Fibroblast of skin of abdomen (primary cell): ENCODE data around the gene MST1.

Experiments used
- DNase-seq: peaks from one replicate; pipeline ENCODE4 v3.0.0-alpha.2; 2013

The MST1 gene

DNA sequence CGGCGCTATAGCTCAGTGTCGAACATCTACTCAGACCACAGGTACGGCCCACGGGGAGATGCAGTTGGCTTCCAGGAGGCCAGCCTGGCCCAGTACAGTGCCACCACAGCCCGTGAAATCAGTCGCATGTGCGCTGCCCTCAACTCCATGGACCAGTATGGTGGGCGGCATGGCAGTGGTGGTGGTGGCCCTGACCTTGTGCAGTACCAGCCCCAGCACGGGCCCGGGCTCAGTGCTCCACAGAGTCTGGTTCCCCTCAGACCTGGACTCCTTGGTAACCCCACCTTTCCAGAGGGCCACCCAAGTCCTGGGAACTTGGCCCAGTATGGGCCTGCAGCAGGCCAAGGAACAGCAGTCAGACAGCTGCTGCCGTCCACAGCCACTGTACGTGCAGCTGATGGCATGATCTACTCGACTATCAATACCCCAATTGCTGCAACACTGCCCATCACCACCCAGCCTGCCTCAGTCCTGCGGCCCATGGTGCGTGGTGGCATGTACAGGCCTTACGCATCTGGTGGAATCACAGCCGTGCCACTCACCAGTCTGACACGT lies 33.5 kb downstream of the MST1 start:
- no peak for DNase-seq

DNA sequence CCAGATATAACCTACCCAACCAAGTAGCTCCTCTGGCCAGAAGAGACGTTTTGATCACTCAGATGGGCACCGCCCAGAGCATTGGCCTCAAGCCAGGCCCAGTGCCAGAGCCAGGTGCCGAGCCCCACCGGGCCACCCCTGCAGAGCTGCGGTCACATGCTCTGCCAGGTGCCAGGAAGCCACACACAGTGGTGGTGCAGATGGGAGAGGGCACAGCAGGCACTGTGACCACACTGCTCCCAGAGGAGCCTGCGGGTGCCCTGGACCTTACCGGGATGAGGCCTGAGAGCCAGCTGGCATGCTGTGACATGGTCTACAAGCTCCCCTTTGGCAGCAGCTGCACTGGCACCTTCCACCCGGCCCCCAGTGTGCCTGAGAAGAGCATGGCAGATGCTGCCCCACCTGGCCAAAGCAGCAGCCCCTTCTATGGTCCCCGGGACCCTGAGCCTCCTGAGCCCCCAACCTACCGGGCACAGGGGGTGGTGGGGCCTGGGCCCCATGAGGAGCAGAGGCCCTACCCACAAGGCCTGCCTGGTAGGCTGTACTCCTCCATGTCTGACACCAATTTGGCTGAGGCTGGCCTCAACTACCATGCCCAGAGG lies 34.2 kb downstream of the MST1 start:
- no peak for DNase-seq

DNA sequence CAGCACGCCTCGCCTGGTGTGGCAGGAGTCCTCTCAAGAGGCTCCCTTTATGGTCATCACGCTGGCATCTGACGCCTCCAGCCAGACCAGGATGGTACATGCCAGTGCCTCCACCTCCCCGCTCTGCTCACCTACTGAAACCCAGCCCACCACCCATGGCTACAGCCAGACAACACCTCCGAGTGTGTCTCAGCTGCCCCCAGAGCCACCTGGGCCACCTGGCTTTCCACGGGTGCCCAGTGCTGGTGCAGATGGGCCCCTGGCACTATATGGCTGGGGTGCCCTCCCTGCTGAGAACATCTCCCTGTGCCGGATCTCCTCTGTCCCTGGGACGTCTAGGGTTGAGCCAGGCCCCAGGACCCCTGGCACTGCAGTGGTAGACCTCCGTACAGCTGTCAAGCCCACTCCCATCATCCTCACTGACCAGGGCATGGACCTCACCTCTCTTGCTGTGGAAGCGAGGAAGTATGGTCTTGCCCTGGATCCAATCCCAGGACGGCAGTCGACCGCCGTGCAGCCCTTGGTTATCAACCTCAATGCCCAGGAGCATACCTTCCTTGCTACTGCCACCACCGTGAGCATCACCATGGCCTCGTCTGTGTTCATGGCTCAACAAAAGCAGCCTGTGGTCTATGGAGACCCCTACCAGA lies 35.0 kb downstream of the MST1 start:
- DNase-seq, result no peak

DNA sequence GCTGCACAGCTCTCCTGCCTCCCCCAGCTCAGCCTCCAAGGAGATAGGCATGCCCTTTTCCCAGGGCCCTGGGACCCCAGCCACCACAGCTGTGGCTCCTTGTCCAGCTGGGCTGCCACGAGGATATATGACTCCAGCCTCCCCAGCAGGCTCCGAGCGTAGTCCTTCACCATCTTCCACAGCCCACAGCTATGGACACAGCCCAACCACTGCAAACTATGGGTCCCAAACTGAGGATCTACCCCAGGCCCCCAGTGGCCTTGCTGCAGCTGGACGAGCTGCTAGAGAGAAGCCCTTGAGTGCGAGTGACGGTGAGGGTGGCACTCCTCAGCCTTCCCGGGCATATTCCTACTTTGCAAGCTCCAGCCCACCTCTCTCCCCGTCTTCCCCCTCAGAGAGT lies 35.7 kb downstream of the MST1 start:
- no peak for DNase-seq

DNA sequence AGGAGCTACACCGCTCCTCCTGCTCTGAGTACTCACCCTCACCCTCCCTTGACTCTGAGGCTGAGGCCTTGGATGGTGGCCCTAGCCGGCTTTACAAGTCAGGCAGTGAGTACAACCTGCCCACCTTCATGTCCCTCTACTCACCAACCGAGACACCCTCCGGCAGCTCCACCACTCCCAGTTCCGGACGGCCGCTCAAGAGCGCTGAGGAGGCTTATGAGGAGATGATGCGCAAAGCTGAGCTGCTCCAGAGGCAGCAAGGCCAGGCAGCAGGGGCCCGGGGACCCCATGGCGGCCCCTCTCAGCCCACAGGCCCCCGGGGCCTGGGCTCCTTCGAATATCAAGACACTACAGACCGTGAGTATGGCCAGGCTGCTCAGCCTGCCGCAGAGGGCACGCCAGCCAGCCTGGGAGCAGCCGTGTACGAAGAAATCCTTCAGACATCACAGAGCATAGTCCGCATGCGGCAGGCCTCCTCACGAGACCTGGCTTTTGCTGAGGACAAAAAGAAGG lies 36.3 kb downstream of the MST1 start:
- no peak for DNase-seq

DNA sequence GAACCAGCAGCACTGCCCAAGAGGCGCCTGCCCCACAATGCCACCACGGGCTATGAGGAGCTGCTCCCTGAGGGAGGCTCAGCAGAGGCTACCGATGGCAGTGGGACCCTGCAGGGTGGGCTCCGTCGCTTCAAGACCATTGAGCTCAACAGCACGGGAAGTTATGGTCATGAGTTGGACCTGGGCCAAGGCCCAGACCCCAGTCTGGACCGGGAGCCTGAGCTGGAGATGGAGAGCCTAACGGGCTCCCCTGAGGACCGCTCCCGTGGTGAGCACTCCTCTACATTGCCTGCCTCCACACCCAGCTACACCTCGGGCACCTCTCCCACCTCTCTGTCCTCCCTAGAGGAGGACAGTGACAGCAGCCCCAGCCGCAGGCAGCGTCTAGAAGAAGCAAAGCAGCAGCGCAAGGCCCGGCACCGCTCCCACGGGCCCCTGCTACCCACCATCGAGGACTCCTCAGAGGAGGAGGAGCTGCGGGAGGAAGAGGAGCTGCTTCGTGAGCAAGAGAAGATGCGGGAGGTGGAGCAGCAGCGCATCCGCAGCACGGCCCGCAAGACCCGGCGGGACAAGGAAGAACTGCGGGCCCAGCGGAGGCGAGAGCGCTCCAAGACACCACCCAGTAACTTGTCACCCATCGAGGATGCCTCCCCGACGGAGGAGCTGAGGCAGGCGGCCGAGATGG lies 36.9 kb downstream of the MST1 start:
- no peak for DNase-seq

DNA sequence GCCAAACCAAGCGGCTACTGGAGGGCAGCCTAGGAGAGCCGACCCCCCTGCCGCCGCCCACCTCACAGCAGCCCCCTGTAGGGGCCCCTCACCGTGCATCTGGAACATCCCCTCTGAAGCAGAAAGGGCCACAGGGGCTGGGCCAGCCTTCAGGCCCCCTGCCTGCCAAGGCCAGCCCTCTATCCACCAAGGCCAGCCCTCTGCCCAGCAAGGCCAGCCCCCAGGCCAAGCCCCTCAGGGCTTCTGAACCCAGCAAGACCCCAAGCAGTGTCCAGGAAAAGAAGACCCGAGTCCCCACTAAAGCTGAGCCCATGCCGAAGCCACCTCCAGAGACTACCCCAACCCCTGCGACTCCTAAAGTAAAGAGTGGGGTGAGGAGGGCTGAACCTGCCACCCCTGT lies 38.6 kb downstream of the MST1 start:
- no peak for DNase-seq

DNA sequence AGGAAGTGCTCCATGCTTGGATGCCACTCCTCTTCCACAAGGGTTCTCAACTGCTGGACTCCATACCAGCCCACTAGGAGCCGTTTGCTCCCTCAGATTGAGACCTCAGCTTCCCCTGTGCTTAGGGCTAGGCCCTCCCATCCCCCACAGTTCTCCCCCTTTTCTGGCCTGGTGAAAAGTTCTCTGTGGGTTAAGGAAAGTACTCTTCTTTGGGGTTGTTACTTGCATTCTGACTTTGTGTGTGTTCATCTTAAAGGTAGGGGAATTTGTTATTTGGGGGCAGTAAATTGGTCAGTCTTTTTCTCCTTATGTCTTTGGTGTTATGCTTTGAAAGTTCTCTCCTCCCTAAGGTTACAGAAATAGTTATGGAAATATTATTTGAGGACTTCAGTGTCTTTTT lies 39.1 kb downstream of the MST1 start:
- DNase-seq, result no peak

DNA sequence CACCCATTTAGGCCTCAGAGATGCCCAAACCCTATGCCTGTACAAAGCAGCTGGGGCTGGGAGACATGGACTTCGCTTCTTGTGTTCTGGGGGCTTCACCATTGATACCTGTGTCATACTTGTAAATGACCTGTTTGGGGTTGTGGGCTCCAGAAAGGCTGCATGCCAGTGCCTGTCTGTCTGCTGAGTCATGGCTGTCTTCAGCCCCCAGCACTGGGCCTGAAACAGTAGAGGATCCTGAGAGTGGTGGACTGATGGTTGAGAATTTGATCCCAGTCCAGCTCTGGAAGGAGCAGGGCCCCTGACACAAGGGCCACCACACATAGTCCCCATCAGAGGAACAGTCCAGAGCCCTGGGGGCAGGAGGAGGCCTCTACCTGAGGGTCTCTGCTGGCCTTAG lies 39.7 kb downstream of the MST1 start:
- DNase-seq, result no peak

DNA sequence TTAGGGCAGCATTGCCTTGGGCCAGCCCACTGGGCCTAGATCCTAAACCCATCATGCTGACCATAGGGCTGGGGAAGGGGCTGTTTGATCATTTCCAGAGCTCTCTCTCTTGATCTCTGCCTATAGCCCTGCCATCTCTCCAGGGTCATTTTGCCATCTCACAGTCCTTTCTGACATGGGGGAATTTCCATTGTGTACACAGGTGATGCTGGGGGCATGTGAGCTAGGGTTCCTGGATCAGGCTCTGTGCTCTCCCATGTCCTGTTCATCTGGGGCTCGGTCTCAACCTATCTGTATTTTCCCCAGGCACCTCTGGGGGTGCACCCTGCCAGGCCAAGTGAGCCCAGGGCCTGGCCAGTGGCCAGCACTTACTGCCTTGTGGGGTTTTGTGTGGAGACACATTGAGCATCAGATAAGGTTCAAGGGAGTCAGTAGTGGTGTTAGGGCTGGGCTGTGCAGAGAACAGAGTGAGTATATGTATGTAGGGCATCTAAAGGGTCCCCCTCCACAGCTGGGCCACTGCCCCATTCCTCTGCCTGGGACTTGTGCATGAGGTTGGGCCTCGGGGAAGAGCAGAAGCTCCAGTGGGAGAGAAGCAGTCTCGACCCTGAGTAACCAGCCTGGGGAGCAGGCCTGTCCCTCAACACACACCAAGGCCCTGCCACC lies 40.8 kb downstream of the MST1 start:
- DNase-seq, result no peak

DNA sequence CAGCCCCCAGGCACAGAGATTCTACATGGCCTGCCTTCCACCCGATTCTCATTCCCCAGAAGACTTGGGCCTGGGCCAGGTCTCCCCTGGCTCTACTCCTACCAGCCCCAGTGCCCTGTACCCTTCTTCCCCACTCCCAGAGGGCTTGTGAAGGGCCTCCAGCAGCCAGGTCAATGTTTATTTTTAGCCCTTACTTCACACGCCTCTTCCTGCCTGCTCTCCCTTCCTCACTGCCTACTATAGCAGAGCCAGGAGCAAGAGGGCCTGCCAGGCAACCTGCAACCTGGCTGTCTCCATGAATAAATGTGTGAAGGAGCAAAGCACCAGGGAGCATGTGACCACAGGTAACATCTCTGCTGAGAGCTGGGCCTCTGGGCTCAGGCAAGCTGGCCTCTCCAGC lies 41.5 kb downstream of the MST1 start:
- no peak for DNase-seq

DNA sequence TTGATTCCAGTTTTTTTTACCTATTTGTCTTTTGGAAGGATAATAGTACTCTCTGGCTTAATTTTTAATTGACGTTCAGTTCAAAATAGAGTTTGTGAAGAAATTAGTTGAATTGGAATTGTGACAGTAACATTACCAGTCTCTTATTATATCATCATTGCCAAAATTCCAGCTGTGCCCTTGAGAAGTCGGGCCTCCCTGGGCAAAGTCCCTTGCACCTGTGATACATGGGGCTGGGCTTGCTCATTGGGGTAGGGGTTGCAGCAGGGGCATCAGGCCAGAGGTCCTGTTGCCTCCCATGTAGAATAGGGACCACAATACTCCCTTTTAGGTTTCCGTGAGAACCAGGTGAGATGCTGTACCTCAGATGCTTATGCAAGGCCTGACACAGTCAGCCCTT lies 43.0 kb downstream of the MST1 start:
- no peak for DNase-seq

DNA sequence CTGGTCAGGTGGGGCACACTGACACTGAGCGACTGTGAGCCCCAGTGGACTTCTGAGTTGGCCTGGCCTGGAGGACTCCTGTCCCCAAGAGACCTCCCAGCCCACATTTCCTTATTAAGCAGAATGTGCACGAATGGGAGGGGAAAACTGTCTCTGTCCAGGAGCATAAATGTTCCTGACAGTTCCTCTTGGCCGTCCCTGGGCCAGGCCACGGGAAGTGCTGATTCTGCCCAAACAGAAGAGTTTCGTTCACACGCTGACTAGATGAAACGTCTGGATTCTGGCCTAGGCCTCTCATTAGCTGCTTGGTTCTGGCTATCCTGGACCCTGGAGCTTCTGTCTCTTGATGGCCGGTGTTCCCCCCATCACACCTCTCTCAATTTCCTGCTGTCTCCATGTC lies 44.6 kb downstream of the MST1 start:
- DNase-seq, result no peak

DNA sequence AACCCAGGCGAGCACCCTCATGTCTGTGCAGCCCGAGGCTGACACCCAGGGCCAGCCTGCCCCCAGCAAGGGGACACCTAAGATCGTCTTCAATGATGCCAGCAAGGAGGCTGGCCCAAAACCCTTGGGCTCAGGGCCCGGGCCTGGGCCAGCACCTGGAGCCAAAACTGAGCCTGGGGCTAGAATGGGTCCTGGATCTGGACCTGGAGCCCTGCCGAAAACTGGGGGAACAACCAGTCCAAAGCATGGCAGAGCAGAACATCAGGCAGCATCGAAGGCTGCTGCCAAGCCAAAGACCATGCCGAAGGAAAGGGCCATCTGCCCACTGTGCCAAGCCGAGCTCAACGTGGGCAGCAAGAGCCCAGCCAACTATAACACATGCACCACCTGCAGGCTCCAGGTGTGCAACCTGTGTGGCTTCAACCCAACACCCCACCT lies 46.5 kb downstream of the MST1 start:
- no peak for DNase-seq

DNA sequence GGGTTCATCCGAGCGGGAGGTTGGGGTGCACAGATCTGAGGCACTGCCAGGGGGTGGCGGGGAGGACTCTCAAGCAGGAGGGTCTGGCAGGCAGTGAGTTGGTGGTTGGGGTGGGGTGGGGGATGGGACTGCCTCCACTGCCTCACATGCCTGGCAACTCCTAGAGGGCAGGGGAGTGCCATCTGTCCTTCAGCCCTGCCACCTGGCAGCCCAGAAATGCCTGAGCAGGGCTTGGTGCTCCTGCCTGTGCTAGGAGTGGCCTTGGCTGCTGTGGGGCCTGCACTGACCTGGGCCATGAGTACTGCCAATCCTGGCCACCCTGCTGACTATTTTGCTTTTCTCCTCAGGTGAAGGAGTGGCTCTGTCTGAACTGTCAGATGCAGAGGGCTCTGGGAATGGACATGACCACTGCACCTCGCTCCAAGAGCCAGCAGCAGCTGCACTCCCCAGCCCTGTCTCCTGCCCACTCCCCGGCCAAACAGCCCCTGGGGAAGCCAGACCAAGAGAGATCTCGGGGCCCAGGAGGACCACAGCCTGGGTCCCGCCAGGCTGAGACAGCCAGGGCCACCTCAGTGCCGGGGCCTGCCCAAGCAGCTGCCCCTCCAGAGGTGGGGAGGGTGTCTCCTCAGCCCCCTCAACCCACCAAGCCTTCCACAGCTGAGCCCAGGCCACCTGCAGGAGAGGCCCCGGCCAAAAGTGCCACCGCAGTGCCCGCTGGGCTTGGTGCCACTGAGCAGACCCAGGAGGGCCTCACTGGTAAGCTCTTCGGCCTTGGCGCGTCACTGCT lies 47.2 kb downstream of the MST1 start:
- DNase-seq, result no peak

DNA sequence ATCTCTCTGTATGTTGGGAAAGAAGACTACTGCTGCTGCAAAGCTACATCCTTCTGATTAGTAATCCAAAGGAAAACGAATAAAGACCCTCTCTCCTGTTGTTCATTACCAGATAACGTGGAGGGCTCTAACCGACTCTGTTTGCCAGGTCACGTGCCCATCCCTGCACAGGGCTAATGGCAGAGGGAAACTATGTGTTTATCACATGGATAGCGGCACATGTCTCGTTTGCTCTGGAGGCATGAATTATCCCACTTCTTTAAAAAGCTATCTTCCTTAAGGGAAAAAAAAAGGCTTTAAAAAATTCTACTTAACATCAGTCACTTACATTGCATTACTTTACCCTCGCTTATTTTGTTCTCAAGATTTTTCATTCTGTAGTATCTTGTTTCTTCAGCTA lies 48.0 kb downstream of the MST1 start:
- DNase-seq, result no peak

DNA sequence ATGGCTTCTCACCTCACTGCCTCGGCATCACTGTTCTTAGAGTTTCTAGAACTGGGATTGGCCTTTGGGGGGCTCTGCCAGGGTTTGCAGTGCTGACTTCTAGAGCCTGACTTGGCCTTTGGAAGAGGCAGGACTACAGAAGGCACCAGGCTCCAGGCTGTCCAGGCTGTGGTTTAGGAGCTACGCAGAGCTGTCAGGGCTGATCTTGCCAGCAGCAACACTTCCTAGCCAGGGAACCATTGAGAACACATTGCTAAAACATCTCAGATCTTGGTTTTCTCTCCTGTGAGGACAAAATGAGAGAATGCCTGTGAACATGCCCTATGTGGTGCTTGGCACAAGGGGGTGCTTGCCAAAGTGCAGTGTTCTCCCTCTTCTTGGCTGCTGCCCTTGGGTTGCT lies 49.7 kb downstream of the MST1 start:
- no peak for DNase-seq

DNA sequence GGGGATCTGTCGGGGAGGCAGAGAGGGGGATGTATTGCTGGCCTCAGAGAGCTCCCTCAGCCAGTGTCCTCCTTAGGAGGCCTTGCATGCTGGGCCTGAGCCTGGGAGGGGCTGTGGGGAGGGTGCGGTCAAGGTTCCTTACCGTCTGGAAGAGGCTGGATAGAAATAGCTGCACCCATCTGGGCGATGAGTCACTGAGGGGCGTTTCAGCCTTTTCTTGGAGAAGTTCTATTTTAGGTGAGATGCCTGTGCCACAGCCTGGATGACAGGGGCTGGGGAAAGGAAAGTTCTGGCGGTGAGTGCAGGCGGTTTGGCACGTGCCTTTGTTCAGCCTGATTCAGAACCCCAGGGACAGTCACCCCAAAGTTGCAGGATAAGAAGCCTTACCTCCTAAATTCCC lies 50.8 kb downstream of the MST1 start:
- peak; percentile 54 for DNase-seq

DNA sequence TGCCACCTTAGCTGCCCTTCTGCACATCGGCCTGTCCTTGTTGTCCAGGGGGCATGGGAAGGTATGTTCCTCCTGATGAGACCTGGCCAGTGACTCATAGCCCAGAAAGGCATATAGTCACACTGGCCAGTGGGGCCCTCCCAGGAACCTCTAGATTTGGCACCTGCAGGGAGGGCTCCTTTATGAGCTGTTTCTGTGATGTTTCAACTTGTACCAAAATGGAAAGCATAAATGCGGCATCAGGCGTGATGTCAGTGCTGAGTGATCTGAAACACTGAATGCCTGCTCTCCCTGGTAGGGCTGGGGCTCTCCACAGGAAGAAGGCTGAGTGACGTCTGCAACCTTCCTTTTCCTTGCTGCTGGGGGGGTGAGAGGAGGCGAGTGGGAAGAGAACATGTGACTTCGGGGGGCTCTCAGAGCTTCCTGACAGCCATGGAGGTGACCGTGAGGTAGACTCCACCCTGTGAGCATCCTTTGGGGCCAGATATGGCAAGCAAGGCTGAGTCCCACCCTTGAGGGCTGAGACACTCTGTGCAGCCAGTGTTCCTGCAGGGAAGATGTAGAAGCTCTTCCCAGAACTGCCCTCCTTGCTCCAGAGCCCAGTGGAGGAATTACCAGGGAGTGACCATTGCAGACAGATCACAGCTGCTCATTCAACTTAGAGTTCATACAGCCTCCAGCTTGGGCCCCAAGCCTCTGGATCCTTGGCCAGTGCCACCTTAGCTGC lies 52.2 kb downstream of the MST1 start:
- DNase-seq, result no peak

DNA sequence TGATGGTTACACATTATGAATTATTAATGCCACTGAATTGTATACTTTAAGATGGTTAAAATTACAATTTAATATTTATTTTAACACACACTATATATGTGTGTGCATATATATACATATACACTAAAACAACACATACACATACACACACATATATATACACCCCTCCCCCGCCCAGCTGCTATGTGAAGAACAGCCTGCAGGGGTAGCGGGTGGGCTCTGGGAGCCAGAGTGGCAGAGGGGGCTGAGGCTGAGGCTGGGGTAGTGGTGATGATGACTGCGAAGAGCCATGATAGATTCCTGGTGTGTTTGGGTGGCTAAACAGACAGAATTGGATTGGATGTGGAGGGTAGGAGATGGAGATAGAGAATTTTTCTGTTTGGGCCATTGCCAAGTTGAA lies 54.5 kb downstream of the MST1 start:
- DNase-seq, result no peak
